DLD1 (cell line): ENCODE data around the gene SNX30.

ENCODE experiments used
- in situ Hi-C: cut with HindIII; loops from 2 replicates; pipeline ENCODE4 v1.10.0; 2017; ENCODE audit warnings: low sequenced_read_pairs

Gene SNX30

GRCh38 chr9:112782218-112782617 is 31.7 kb downstream of the SNX30 start:
- in situ Hi-C loops: no loop called here

GRCh38 chr9:112783551-112783954 is 33.0 kb downstream of the SNX30 start:
- in situ Hi-C loops: no loop called here

- in situ Hi-C loops: no loop called here
Measured at GRCh38 chr9:112784020-112784785, 33.6 kb downstream of the SNX30 start.

- in situ Hi-C loops: no loop called here
Measured at GRCh38 chr9:112785986-112786385, 35.4 kb downstream of the SNX30 start.

DNA sequence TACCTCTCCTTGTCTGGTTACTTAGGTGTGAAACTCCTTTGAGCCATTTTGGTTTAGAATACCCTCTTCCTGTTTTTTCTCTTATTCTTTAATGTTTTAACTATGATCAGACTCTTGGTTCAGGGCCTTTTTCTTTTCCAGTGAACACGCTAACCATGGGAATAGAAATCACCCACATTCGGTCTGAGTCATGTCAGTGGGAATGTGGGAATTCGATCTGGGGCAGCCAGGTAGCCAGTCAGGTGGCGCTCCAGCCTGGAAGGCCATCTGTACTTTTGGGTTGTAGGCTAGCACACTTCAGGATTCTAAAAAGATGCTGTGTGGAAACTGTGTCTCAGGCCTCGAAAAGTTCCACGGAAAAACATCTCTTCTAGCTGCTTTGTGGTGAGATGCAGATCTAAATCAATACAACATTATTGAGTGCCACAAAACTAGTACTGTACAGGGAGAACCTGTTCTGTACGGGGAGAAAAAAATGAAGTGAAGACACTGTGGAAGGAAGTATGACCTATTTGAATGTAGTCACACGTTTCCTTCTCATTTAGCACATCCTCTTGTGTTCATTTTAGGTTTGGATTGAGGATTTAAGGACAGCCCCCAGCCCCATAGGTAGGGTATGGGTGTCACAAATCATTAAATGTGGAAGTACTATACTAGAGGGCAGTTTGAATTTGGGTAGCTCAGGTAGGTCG is 36.4 kb downstream of the SNX30 start:
- in situ Hi-C loops: no loop called here

- in situ Hi-C loops: no loop called here
Measured at GRCh38 chr9:112787978-112788377, 37.4 kb downstream of the SNX30 start.

GRCh38 chr9:112789473-112789872 is 38.9 kb downstream of the SNX30 start:
- in situ Hi-C loops: no loop called here

GRCh38 chr9:112789891-112790774 is 39.6 kb downstream of the SNX30 start:
- in situ Hi-C loops: no loop called here

- in situ Hi-C loops: no loop called here
Measured at GRCh38 chr9:112792670-112793069, 42.1 kb downstream of the SNX30 start.

DNA sequence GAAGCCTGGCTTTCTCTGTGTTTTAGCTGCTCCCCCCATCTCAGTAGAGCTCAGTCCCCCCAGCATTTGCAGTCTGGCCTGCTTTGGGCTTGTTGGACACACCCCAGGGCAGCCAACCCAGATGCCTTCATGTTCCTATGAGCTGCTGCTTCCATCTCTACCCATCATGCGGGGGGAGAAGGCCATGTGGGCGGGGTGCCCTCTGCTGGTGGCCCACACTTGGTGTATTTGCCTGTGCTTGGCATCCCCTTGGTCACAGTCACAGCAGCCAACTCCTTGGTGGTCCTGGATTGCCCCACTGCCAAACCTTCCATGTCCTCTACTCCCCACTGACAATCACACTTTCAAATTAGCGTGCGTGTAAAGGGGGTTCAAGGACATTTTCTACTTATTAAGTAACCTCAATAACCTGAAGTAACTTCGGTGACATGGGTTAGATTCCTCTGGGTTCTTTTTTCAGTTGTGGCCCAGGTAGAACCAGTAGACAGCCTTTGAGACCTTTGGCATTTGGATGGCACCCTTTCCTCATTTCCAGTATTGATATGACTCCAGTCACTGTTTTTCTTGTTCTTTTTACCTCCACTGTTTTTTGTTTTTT is 42.8 kb downstream of the SNX30 start:
- in situ Hi-C loops: no loop called here

GRCh38 chr9:112794731-112795130 is 44.2 kb downstream of the SNX30 start:
- in situ Hi-C loops: no loop called here

DNA sequence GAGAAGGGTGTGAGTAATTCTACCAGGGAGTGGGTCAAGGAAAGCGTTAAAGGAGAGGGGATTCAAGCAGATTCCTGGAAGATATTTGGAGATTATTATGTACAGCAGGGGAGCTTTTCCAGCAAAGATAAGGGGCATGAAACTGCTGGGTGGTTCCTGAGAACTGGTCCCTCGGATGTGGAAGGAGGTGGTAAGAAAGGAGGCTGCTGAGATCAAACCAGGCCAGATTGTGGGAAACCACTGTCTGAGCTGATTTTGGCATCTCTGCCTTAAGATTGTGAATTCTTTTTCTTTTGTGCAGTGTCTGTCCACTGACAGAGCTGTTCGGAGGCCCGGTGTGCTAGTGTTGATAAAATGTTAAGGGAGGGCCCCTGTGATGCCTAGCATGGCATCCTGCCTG is 45.4 kb downstream of the SNX30 start:
- in situ Hi-C loops: no loop called here

GRCh38 chr9:112796485-112796884 is 45.9 kb downstream of the SNX30 start:
- in situ Hi-C loops: no loop called here

GRCh38 chr9:112809351-112809848 is 58.8 kb downstream of the SNX30 start:
- in situ Hi-C loops: no loop called here

DNA sequence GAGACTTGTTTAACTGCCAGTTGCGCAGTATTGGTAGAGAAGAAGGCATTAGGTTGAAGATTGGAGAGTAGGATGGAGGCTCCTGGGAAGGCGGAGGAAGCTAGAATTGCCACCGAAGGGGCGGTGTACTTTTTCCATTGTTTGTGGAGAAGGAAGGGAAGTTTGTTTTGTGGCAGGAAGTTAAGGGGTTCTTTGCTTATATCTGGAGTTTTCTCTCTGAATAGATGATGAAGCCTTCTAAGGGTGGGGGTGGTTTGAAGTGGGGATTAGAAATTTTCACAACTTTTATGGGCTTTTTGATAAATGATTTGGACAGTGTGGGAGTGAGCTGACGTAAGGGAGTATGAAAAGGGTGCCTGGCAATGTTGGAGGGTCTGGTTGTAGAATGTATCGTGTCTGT is 59.3 kb downstream of the SNX30 start:
- in situ Hi-C loops: no loop called here

DNA sequence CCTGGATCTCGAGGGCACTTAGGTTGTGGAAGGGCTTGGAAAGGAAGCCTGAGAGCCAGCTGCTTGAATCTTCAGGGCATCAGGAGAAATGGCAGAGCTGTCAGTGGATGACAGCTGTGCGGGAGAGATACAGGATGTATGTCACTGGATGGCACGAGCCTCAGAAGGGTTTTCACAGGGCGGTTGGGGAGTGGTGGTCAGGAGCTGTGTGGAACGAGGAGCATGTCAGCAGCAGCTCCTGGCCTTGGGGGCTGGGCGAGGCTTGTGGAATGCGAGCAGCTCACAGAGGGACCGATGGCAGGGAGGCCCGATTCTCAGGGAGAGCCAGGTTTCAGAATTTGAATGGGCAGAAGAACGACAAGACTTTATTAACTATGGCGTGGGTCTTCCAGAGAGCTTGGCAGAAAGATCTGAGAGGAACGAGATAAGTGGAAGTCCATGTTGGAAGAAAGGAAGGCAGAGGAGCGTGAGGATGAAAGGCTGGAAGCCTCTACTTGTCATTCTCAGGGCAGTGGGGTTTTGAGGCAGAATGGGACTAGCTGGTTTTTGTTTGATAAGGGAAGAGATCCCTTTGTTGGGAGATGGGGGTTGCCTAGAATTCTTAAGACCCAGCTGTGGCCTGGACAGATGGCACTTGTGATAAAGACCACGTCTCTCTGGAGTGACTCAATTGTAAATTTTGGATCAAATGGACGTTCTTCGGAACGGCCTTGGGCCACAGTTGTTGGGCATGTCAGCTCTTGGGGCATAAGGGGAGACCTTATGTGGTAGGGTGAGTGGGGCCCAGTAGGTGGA is 60.3 kb downstream of the SNX30 start:
- in situ Hi-C loops: no loop called here

DNA sequence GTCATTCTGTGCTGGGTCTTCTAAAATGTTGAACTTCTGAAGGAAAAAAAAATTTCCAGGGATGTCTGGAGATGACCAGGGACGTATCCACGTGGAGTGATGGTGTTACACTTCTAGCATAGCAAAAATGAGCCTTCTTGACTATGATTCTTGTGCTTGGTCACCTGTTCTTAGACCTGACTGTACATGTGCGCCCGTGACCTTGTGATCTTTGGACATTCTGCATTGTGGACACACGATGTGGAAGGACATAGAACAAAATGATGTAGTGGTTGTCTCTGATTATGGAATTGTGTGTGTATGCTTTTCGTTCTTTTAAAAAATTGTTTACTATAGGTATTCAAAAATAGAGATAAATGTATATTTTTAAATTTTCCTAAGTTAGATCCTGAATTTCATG is 61.0 kb downstream of the SNX30 start:
- in situ Hi-C loops: no loop called here

DNA sequence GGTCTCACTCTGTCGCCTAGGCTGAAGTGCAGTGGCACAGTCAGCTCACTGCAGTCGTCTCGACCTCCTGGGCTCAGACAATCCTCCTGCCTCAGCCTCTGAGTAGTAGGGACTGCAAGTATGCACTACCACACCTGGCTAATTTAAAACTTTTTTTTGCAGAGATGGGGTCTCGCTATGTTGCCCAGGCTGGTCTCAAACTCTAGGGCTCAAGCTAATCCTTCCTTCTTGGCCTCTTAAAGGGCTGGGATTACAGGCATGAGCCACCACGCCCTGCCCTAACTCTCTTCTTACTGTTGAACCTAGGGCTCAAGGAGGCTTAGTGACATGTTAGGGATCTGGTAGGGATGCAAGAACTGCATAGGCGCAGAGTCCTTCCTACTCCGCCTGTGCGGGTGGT is 65.3 kb downstream of the SNX30 start:
- in situ Hi-C loops: no loop called here

- in situ Hi-C loops: no loop called here
Measured at GRCh38 chr9:112817860-112818203, 67.3 kb downstream of the SNX30 start.
